Measurements from ENCODE around the gene ENOX1. TPM values are rescaled to one million over a fixed set of nuclear protein-coding genes. Genes with fewer than 3 reads are reported as not detected.

The ENOX1 gene
- total and polyA plus RNA-seq, 2 of the 8 experiments (the other 6 are each of a cell fraction or from before 2014, with no cell fraction given): 0.23 to 0.37 TPM

GRCh38 chr13:43469791-43470190 is 317.0 kb downstream of the ENOX1 start (continued):
- TF ChIP-seq E2F6 (IDR thresholded peaks at IDR 0.05) (no peak), TAF1 (IDR thresholded peaks at IDR 0.05; ENCODE audit: low read depth, low read length) (no peak), BCL11A (IDR thresholded peaks at IDR 0.05; ENCODE audit: low read depth in 2 of 2, low read length in 2 of 2) (no peak), PHF8 (conservative IDR thresholded peaks at IDR 0.05; ENCODE audit: low read depth, low read length) (no peak), HDAC2 (IDR thresholded peaks at IDR 0.05; ENCODE audit: borderline replicate concordance in 1 of 2, low read depth in 2 of 2, low read length in 2 of 2) (no peak)

Data from H1 (cell line).